Mesendoderm (in vitro differentiated cells): Measurements from ENCODE around the gene SLC12A1.
"Not testable (repeated sequence)": the region's sequence is repeated elsewhere in the genome, so short reads cannot be mapped to it uniquely, and the experiment has no call there.

ENCODE experiments used
- DNase-seq: peaks from one replicate; pipeline ENCODE4 v3.0.0; 2013
- H2AK5ac ChIP-seq: 2 replicates; pipeline ENCODE4 v1.6.1; 2013; ENCODE audit warnings: low read length, inconsistent platforms
- H2BK120ac ChIP-seq: 2 replicates; pipeline ENCODE4 v1.6.1; 2013; ENCODE audit warnings: low read depth, mild to moderate bottlenecking, low read length, moderate library complexity, mixed read lengths
- H2BK15ac ChIP-seq: replicated peaks from 2 replicates; pipeline ENCODE4 v1.6.1; 2013; ENCODE audit warnings: low read depth, mild to moderate bottlenecking, moderate library complexity
- H2BK5ac ChIP-seq: 2 replicates; pipeline ENCODE4 v1.6.1; 2013; ENCODE audit warnings: low read length, inconsistent platforms
- H3K18ac ChIP-seq: 2 replicates; pipeline ENCODE4 v1.6.1; 2013; ENCODE audit warnings: mild to moderate bottlenecking, low read length, mixed read lengths
- H3K23ac ChIP-seq: one replicate; pipeline ENCODE4 v1.6.1; 2013; ENCODE audit warnings: low read length
- H3K27ac ChIP-seq: 2 replicates; pipeline ENCODE4 v1.5.1; 2013; ENCODE audit warnings: low read depth, mild to moderate bottlenecking, inconsistent platforms, low read length, moderate library complexity
- H3K27me3 ChIP-seq: 2 replicates; pipeline ENCODE4 v1.6.1; 2013; ENCODE audit warnings: low read length, control low read depth, mild to moderate bottlenecking, inconsistent platforms; ENCODE audit not compliant: insufficient read depth, poor library complexity
- H3K36me3 ChIP-seq: 2 replicates; pipeline ENCODE4 v1.6.1; 2013; ENCODE audit warnings: low read length, inconsistent platforms; ENCODE audit not compliant: control insufficient read depth, insufficient read depth
- H3K4ac ChIP-seq: one replicate; pipeline ENCODE4 v1.6.1; 2013; ENCODE audit warnings: low read depth, mild to moderate bottlenecking, low read length, moderate library complexity
- H3K4me1 ChIP-seq: 2 replicates; pipeline ENCODE4 v1.6.1; 2013; ENCODE audit warnings: low read depth, low read length, inconsistent platforms; ENCODE audit not compliant: control insufficient read depth
- H3K4me2 ChIP-seq: 2 replicates; pipeline ENCODE4 v1.6.1; 2013; ENCODE audit warnings: low read length
- H3K4me3 ChIP-seq: 2 replicates; pipeline ENCODE4 v1.5.1; 2013; ENCODE audit warnings: mild to moderate bottlenecking, low read length
- H3K56ac ChIP-seq: one replicate; pipeline ENCODE4 v1.6.1; 2013; ENCODE audit warnings: low read length
- H3K79me1 ChIP-seq: 2 replicates; pipeline ENCODE4 v1.6.1; 2013; ENCODE audit warnings: low read length, inconsistent platforms
- H3K79me2 ChIP-seq: 2 replicates; pipeline ENCODE4 v1.6.1; 2013; ENCODE audit warnings: mild to moderate bottlenecking, low read length; ENCODE audit not compliant: control insufficient read depth, insufficient read depth
- H3K9ac ChIP-seq: 2 replicates; pipeline ENCODE4 v1.6.1; 2013; ENCODE audit warnings: low read length, inconsistent platforms
- H4K5ac ChIP-seq: one replicate; pipeline ENCODE4 v1.6.1; 2013; ENCODE audit warnings: low read length
- H4K8ac ChIP-seq: one replicate; pipeline ENCODE4 v1.6.1; 2013; ENCODE audit warnings: low read depth, mild to moderate bottlenecking, control low read depth, low read length, moderate library complexity
- WGBS: extraction: QIAGEN DNeasy Blood & Tissue Kit; methylation state at CpG from one replicate; pipeline ENCODE4 v1.1.7; 2013; ENCODE audit warnings: low lambda C conversion rate, missing lambda C conversion rate; ENCODE audit not compliant: insufficient coverage; ENCODE audit errors: extremely low coverage; 5-methylcytosine and 5-hydroxymethylcytosine counted together

The SLC12A1 gene

GRCh38 chr15:48323294-48323693 is 117.2 kb downstream of the SLC12A1 start:
- H3K23ac ChIP-seq, result no peak overlapping the region
- H2AK5ac ChIP-seq, result no peak overlapping the region
- DNase-seq, result no peak
- WGBS, result no CpG with 5 or more reads among the region's 7 CpGs
- no peak overlapping the region for H2BK15ac ChIP-seq
- no peaks in the 10 kb centered on the region for H3K4me1 ChIP-seq
- H3K9ac ChIP-seq, result no peak overlapping the region
- no peak overlapping the region for H2BK5ac ChIP-seq
- H2BK120ac ChIP-seq, result no peak overlapping the region
- H3K4ac ChIP-seq, result no peak overlapping the region
- H3K27ac ChIP-seq, result no peak overlapping the region
- H3K56ac ChIP-seq, result no peak overlapping the region
- no peak overlapping the region for H4K5ac ChIP-seq
- H3K79me2 ChIP-seq, result no peaks in the 10 kb centered on the region
- H3K4me2 ChIP-seq, result no peak overlapping the region
- H3K27me3 ChIP-seq, result no peaks in the 10 kb centered on the region
- no peak overlapping the region for H3K4me3 ChIP-seq
- H4K8ac ChIP-seq, result no peak overlapping the region
- no peaks in the 10 kb centered on the region for H3K79me1 ChIP-seq
- H3K18ac ChIP-seq, result no peak overlapping the region
- no peaks in the 10 kb centered on the region for H3K36me3 ChIP-seq

- Histone ChIP-seq H3K79me2 (no peaks in the 10 kb centered on the region), H3K27me3 (no peaks in the 10 kb centered on the region), H3K27ac (no peak overlapping the region), H3K4me3 (no peak overlapping the region), H3K56ac (no peak overlapping the region), H2BK15ac (no peak overlapping the region), H3K9ac (no peak overlapping the region), H3K4ac (no peak overlapping the region), H4K8ac (no peak overlapping the region), H3K79me1 (no peaks in the 10 kb centered on the region), H3K4me1 (no peaks in the 10 kb centered on the region), H3K4me2 (no peak overlapping the region), H4K5ac (no peak overlapping the region), H2BK120ac (no peak overlapping the region), H2AK5ac (no peak overlapping the region), H3K23ac (no peak overlapping the region), H3K18ac (no peak overlapping the region), H2BK5ac (no peak overlapping the region), H3K36me3 (no peaks in the 10 kb centered on the region)
- no peak for DNase-seq
- WGBS, result no CpG with 5 or more reads among the region's 5 CpGs
Measured at GRCh38 chr15:48324949-48325348, 118.8 kb downstream of the SLC12A1 start.

GRCh38 chr15:48325400-48325799 is 119.3 kb downstream of the SLC12A1 start:
- no peak for DNase-seq
- WGBS, result no CpG with 5 or more reads among the region's 5 CpGs
- no peak overlapping the region for H2BK120ac ChIP-seq
- H3K4me3 ChIP-seq, result no peak overlapping the region
- H3K18ac ChIP-seq, result no peak overlapping the region
- no peak overlapping the region for H3K56ac ChIP-seq
- H3K79me2 ChIP-seq, result no peaks in the 10 kb centered on the region
- no peak overlapping the region for H3K4me2 ChIP-seq
- no peaks in the 10 kb centered on the region for H3K27me3 ChIP-seq
- no peaks in the 10 kb centered on the region for H3K4me1 ChIP-seq
- no peak overlapping the region for H3K23ac ChIP-seq
- no peak overlapping the region for H2BK15ac ChIP-seq
- H2AK5ac ChIP-seq, result no peak overlapping the region
- H3K9ac ChIP-seq, result no peak overlapping the region
- no peaks in the 10 kb centered on the region for H3K36me3 ChIP-seq
- H3K4ac ChIP-seq, result no peak overlapping the region
- no peak overlapping the region for H2BK5ac ChIP-seq
- H4K8ac ChIP-seq, result no peak overlapping the region
- H3K79me1 ChIP-seq, result no peaks in the 10 kb centered on the region
- H3K27ac ChIP-seq, result no peak overlapping the region
- no peak overlapping the region for H4K5ac ChIP-seq

GRCh38 chr15:48326180-48326579 is 120.1 kb downstream of the SLC12A1 start:
- not testable (repeated sequence) for DNase-seq

GRCh38 chr15:48330105-48330785 is 124.1 kb downstream of the SLC12A1 start:
- Histone ChIP-seq H3K4me3 (peak overlapping the region; percentile 87), H3K9ac (peak overlapping the region; percentile 96), H2BK5ac (peak overlapping the region; percentile 66), H3K4me2 (peak overlapping the region; percentile 85), H3K4ac (no peak overlapping the region), H3K79me1 (peaks cover 2% of the 10 kb centered on the region), H3K36me3 (no peaks in the 10 kb centered on the region), H3K23ac (no peak overlapping the region), H2BK15ac (no peak overlapping the region), H3K27me3 (no peaks in the 10 kb centered on the region), H3K79me2 (peaks cover 16% of the 10 kb centered on the region), H4K8ac (no peak overlapping the region), H3K27ac (peak overlapping the region; percentile 97), H4K5ac (no peak overlapping the region), H2BK120ac (no peak overlapping the region), H3K56ac (peak overlapping the region; percentile 99), H2AK5ac (peak overlapping the region; percentile 90), H3K18ac (peak overlapping the region; percentile 95), H3K4me1 (no peaks in the 10 kb centered on the region)
- peak; percentile 32 for DNase-seq
- WGBS, result no CpG with 5 or more reads among the region's 11 CpGs

More at GRCh38 chr15:48326180-48326579, 120.1 kb downstream of the SLC12A1 start:
- H3K4me1 ChIP-seq, H3K4me3 ChIP-seq, H3K56ac ChIP-seq, H2AK5ac ChIP-seq, H2BK120ac ChIP-seq, H2BK15ac ChIP-seq, H3K4me2 ChIP-seq, H3K4ac ChIP-seq, H3K36me3 ChIP-seq, H2BK5ac ChIP-seq, H3K79me1 ChIP-seq, H4K8ac ChIP-seq, H3K79me2 ChIP-seq, H3K18ac ChIP-seq, H3K27me3 ChIP-seq, H3K23ac ChIP-seq, H3K27ac ChIP-seq, H3K9ac ChIP-seq, H4K5ac ChIP-seq: not testable (repeated sequence)
- no CpG with 5 or more reads among the region's 6 CpGs for WGBS
